T-cell (primary cell): ENCODE results near the gene PGK2. TPM values are rescaled to one million over a fixed set of nuclear protein-coding genes. Genes with fewer than 3 reads are reported as not detected.

Source experiments
- ATAC-seq, 4 experiments: fragments of 200-7000 bp in 3 of 4; fragments of 150-1000 bp in 1 of 4; cut with Tn5 transposase; replicated peaks in 1 of 4; 1 replicate in 3 of 4; 2 replicates in 1 of 4; pipeline ENCODE4 v1.10.0; 2021; ENCODE audit warnings: moderate library complexity in 3 of 4, mild to moderate bottlenecking in 2 of 4, moderate number of reproducible peaks in 1 of 4
- CTCF ChIA-PET, 2 donors: fragments of 300-600 bp; sonication (Branson Sonifier 250); formaldehyde crosslinking; loops; one replicate each; lab custom pipeline; 2022; ENCODE audit warnings: antibody characterized with exemption in 2 of 2; lab: Charles Lee
- POLR2A ChIA-PET, 2 donors: fragments of 300-600 bp; sonication (Branson Sonifier 250); formaldehyde crosslinking; loops; one replicate each; lab custom pipeline; 2022; ENCODE audit warnings: antibody characterized with exemption in 2 of 2; lab: Charles Lee
- DNase-seq, 35 experiments: peaks; one replicate each; pipeline versions ENCODE4 v3.0.0 to v3.0.0-alpha.2; 2013 to 2023
- H3K27ac ChIP-seq: one replicate; pipeline ENCODE4 v1.5.1; 2013; ENCODE audit warnings: low read length
- H3K27me3 ChIP-seq, 2 experiments: replicated peaks in 1 of 2; 1 replicate in 1 of 2; 2 replicates in 1 of 2; pipeline versions ENCODE4 v1.6.1 to v1.7.0; 2013; ENCODE audit warnings: low read length in 1 of 2, mixed read lengths in 1 of 2; ENCODE audit not compliant: control insufficient read depth in 2 of 2, insufficient read depth in 2 of 2; ENCODE audit errors: extremely low read depth in 1 of 2
- H3K36me3 ChIP-seq, 2 donors: 1 replicate in 1 of 2; 2 replicates in 1 of 2; pipeline versions ENCODE4 v1.6.1 to v1.7.0; 2013; ENCODE audit warnings: low read length in 1 of 2; ENCODE audit not compliant: control insufficient read depth in 2 of 2, insufficient read depth in 1 of 2; ENCODE audit errors: extremely low read depth in 1 of 2
- H3K4me1 ChIP-seq, 2 experiments: 1 replicate in 1 of 2; 2 replicates in 1 of 2; pipeline versions ENCODE4 v1.6.1 to v1.7.0; 2013; ENCODE audit warnings: low read length in 2 of 2, mixed read lengths in 1 of 2; ENCODE audit not compliant: insufficient read depth in 2 of 2, control insufficient read depth in 1 of 2; ENCODE audit errors: extremely low read depth in 1 of 2
- H3K4me3 ChIP-seq, 2 donors: 1 replicate in 1 of 2; 2 replicates in 1 of 2; pipeline versions ENCODE4 v1.5.1 to v1.7.0; 2013; ENCODE audit warnings: mild to moderate bottlenecking in 2 of 2, low read length in 1 of 2, moderate library complexity in 1 of 2; ENCODE audit not compliant: control insufficient read depth in 1 of 2; ENCODE audit errors: extremely low read depth in 1 of 2
- H3K9me3 ChIP-seq: 2 replicates; pipeline ENCODE4 v1.7.0; 2013
- H3K27ac Mint-ChIP-seq, 2 donors: one replicate each; pipeline ENCODE4 v1.8.0; 2020 to 2021; ENCODE audit warnings: mild to moderate bottlenecking in 2 of 2, mixed read lengths in 2 of 2
- H3K27me3 Mint-ChIP-seq, 2 donors: one replicate each; pipeline ENCODE4 v1.8.0; 2021 to 2022; ENCODE audit warnings: mixed read lengths in 2 of 2
- H3K36me3 Mint-ChIP-seq: one replicate; pipeline ENCODE4 v1.8.0; 2021; ENCODE audit warnings: mixed read lengths
- H3K4me1 Mint-ChIP-seq, 3 donors: one replicate each; pipeline ENCODE4 v1.8.0; 2020 to 2022; ENCODE audit warnings: mixed read lengths in 3 of 3, mild to moderate bottlenecking in 1 of 3
- H3K4me3 Mint-ChIP-seq, 3 donors: one replicate each; pipeline ENCODE4 v1.8.0; 2020 to 2022; ENCODE audit warnings: mild to moderate bottlenecking in 3 of 3, mixed read lengths in 3 of 3, moderate library complexity in 3 of 3
- H3K9me3 Mint-ChIP-seq, 3 donors: one replicate each; pipeline ENCODE4 v1.8.0; 2020 to 2022; ENCODE audit warnings: mixed read lengths in 3 of 3
- WGBS: methylation state at CpG from one replicate; pipeline ENCODE4 v1.1.5; 2013; ENCODE audit warnings: missing lambda C conversion rate; ENCODE audit not compliant: insufficient coverage; 5-methylcytosine and 5-hydroxymethylcytosine counted together
- total RNA-seq, 35 experiments: library from RNA in 6 of 35; stranded (reverse) in 6 of 35; fragments of 120-200 nt in 1 of 35; gene quantifications; one replicate each; pipeline versions ENCODE4 v1.2.1 to v1.2.4 and lab custom pipeline; 2013 to 2026

The PGK2 gene
- total RNA-seq, 5 donors from 2014 or later (not counting 1 experiment from before 2014, with no cell fraction given) = not detected

GRCh38 chr6:49744259-49744658 lies 42.8 kb downstream of the PGK2 start, which contains the start of gene CRISP3:
Gene CRISP3 (minus strand): TSS chr6:49744388. CDS start chr6:49744367, 21 bp downstream.
- Mint-ChIP-seq H3K9me3 (peaks cover 0 to 4% (median 4%) of the 10 kb centered on the region in 3 donors), H3K27ac (no peak within 1 kb of the TSS), H3K4me1 (no peaks in the 10 kb centered on the region), H3K36me3 (no peaks in the 10 kb centered on the region), H3K4me3 (no peak within 1 kb of the TSS), H3K27me3 (no peaks in the 10 kb centered on the region)
- Histone ChIP-seq H3K4me3 (no peak within 1 kb of the TSS), H3K36me3 (no peaks in the 10 kb centered on the region), H3K4me1 (no peaks in the 10 kb centered on the region), H3K27me3 (no peaks in the 10 kb centered on the region), H3K27ac (no peak within 1 kb of the TSS), H3K9me3 (no peaks in the 10 kb centered on the region)
- ChIA-PET CTCF (no interaction called here), POLR2A (no interaction called here)
- DNase-seq = no peak
- WGBS = no CpG with 5 or more reads among the region's 1 CpG
- no peak for ATAC-seq

DNA sequence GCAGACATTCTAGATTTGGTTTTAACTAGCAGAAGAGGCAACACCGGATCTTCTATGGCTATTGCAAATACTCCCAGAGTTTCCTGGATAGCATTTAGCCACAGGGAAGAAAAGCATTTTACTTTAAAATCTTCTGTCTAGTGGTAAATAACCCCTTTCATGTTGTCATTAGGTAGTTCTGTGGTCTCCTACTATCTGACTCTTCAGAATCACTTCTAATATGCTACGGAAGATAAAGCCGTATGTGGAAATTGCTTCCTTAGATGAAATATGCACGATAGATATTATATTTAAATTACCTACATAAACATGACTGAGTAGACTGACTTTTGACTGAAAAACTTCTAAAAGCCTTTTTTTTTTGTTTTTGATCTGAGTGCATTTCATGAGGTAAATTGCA lies 43.7 kb downstream of the PGK2 start:
- Histone ChIP-seq H3K27me3 (no peaks in the 10 kb centered on the region), H3K36me3 (no peaks in the 10 kb centered on the region), H3K27ac (no peak overlapping the region), H3K4me3 (no peak overlapping the region), H3K4me1 (no peaks in the 10 kb centered on the region), H3K9me3 (no peaks in the 10 kb centered on the region)
- ATAC-seq (no peak), DNase-seq (no peak)
- Mint-ChIP-seq H3K27ac (no peak overlapping the region), H3K27me3 (no peaks in the 10 kb centered on the region), H3K9me3 (peaks cover 0 to 4% (median 4%) of the 10 kb centered on the region in 3 donors), H3K4me3 (no peak overlapping the region), H3K36me3 (no peaks in the 10 kb centered on the region), H3K4me1 (no peaks in the 10 kb centered on the region)
- CTCF ChIA-PET = no interaction called here
- POLR2A ChIA-PET = no interaction called here
- no CpG with 5 or more reads among the region's 4 CpGs for WGBS

DNA sequence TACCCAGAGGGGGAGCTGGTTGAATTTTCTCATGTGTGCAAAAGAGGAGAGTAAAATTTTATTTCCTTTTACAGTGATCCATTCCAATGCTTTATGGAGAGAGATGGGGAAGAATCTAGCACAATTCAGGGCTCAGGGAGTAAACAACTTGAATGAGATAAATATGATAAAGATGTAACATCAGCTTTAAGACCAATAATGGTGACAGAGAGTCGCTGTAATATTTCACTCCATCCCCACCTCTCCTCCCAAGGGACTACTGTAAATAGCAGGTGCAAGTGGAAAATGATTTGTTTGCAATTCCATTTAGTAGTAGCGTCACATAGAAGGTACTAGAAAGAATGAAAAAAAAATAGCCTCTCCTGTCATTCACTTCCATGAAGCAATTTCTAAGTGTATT lies 47.7 kb downstream of the PGK2 start:
- H3K9me3 Mint-ChIP-seq = peaks cover 0 to 4% (median 3%) of the 10 kb centered on the region in 3 donors
- DNase-seq = no peak
- no peaks in the 10 kb centered on the region for H3K4me1 ChIP-seq
- H3K27me3 ChIP-seq = no peaks in the 10 kb centered on the region
- H3K4me3 ChIP-seq = no peak overlapping the region
- ATAC-seq = no peak
- H3K36me3 Mint-ChIP-seq = no peaks in the 10 kb centered on the region
- WGBS = no CpG with 5 or more reads among the region's 2 CpGs
- no peak overlapping the region for H3K27ac ChIP-seq
- no peaks in the 10 kb centered on the region for H3K9me3 ChIP-seq
- POLR2A ChIA-PET = no interaction called here
- CTCF ChIA-PET = no interaction called here
- H3K27me3 Mint-ChIP-seq = no peaks in the 10 kb centered on the region
- H3K27ac Mint-ChIP-seq = no peak overlapping the region
- H3K4me3 Mint-ChIP-seq = no peak overlapping the region
- no peaks in the 10 kb centered on the region for H3K36me3 ChIP-seq
- no peaks in the 10 kb centered on the region for H3K4me1 Mint-ChIP-seq

GRCh38 chr6:49736017-49736508 lies 51.0 kb downstream of the PGK2 start:
- no peak for DNase-seq
- no peaks in the 10 kb centered on the region for H3K9me3 ChIP-seq
- Mint-ChIP-seq H3K9me3 (peaks cover 0 to 3% (median 1%) of the 10 kb centered on the region in 3 donors), H3K27ac (no peak overlapping the region), H3K4me3 (no peak overlapping the region), H3K36me3 (no peaks in the 10 kb centered on the region), H3K4me1 (no peaks in the 10 kb centered on the region), H3K27me3 (no peaks in the 10 kb centered on the region)
- ChIA-PET POLR2A (no interaction called here), CTCF (no interaction called here)
- no peak overlapping the region for H3K4me3 ChIP-seq
- WGBS = no CpG with 5 or more reads among the region's 4 CpGs
- H3K4me1 ChIP-seq = no peaks in the 10 kb centered on the region
- H3K27ac ChIP-seq = no peak overlapping the region
- ATAC-seq = no peak
- no peaks in the 10 kb centered on the region for H3K27me3 ChIP-seq
- no peaks in the 10 kb centered on the region for H3K36me3 ChIP-seq

Other genes with a start within 250 kb of the PGK2 start
- not detected for gene C6orf141, start 236.6 kb downstream of the PGK2 start, total RNA-seq
- under 1 TPM in 3 of 5 donors, not detected in 2; 0.44 to 0.66 (median 0.51) TPM for gene RHAG, start 150.4 kb downstream of the PGK2 start, total RNA-seq
- not detected for gene CRISP2, start 73.7 kb downstream of the PGK2 start, total RNA-seq
- not detected for gene CRISP3, start 42.9 kb downstream of the PGK2 start, total RNA-seq
- not detected for gene CRISP1, start 79.2 kb upstream of the PGK2 start, total RNA-seq
- not detected for gene DEFB114, start 176.9 kb upstream of the PGK2 start, total RNA-seq
- not detected for gene DEFB113, start 182.3 kb upstream of the PGK2 start, total RNA-seq
- gene DEFB110, start 234.7 kb upstream of the PGK2 start, total RNA-seq = not detected